Epithelial cell of umbilical artery (primary cell): Measurements from ENCODE around the gene TUNAR. TPM values are rescaled to one million over a fixed set of nuclear protein-coding genes. Genes with fewer than 3 reads are reported as not detected.

Source experiments
- total RNA-seq: library from RNA; depleted of rRNA; stranded (reverse); fragments of >200 nt; gene quantifications from 2 replicates; pipeline ENCODE4 v1.2.3, GENCODE V29; 2014

The TUNAR gene
- total RNA-seq = not detected in 2 replicates

DNA sequence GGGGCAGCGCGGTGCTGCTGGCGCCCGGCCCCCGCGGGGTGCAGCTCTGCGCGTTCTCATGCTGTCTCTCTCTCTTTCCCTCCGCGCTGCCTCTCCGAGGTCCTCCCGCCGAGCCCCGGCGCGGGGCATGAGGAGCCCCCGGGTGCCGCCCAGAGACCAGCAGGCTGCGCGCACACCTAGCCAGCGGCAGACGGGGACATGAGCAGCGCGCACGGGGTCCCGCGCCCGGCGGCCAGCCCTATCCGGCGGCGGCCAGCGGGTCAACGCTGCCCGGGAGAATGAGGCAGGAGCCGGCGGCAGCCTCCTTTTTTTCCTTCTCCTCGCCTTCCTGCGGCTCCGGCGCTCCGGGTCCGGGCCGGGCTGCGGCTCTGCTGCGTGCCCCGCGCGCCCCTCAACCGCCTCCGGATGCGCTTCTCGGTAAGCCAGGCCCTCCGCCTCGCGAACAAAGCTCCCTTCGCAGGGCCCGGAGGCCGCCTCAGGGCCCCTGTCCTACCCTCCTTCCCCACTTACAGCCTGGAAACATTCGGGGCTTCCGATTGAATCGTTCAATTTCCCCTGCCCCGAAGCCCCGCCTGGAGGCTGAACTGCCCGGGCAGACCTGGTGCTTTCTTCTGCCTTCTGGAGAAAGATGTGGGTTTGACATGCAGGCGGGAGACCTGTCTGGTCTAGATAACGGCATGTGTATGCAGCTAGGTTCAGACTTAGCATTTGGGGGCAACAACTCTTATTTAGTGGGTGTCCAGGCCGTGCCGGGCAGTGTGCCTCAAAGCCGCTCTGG, at the start of gene TUNAR:
Gene TUNAR, plus strand, starts transcription at position 72 of the 778 bp plus-strand sequence.

Other genes starting within 250 kb of the TUNAR start
- not detected in 2 replicates for gene TCL1B, start 190.4 kb upstream of the TUNAR start, total RNA-seq
- gene TCL1A, start 162.7 kb upstream of the TUNAR start, total RNA-seq = not detected in 2 replicates
- 1.1 and 3.6 TPM in 2 replicates for gene C14orf132, start 162.5 kb downstream of the TUNAR start, total RNA-seq